K562 (cell line): ENCODE measurements around the gene GTPBP6. TPM values are rescaled to one million over a fixed set of nuclear protein-coding genes. Genes with fewer than 3 reads are reported as not detected.

Source experiments
- ETS2 ChIP-seq: IDR thresholded peaks from 2 replicates; pipeline ENCODE4 v1.6.1; 2016; ENCODE audit warnings: borderline replicate concordance, missing genetic modification characterization, mild to moderate bottlenecking, moderate library complexity, missing compliant biosample characterization; ENCODE audit not compliant: poor library complexity, severe bottlenecking
- HDAC8 ChIP-seq: fragments of 450-650 bp; IDR thresholded peaks from 2 replicates; pipeline ENCODE4 v1.6.1; 2016; ENCODE audit warnings: mild to moderate bottlenecking, missing genetic modification characterization, moderate library complexity, missing compliant biosample characterization
- MCM3 ChIP-seq: fragments of 450-650 bp; IDR thresholded peaks from 2 replicates; pipeline ENCODE4 v1.6.1; 2016
- NCOA1 ChIP-seq: fragments of 450-650 bp; IDR thresholded peaks from 2 replicates; pipeline ENCODE4 v1.6.1; 2016; ENCODE audit warnings: low read depth
- NFYB ChIP-seq: IDR thresholded peaks from 2 replicates; pipeline ENCODE4 v1.6.1; 2011; ENCODE audit warnings: mild to moderate bottlenecking, moderate library complexity; ENCODE audit not compliant: insufficient read length; ENCODE audit errors: extremely low read depth
- RB1 ChIP-seq: fragments of 450-650 bp; IDR thresholded peaks from 2 replicates; pipeline ENCODE4 v1.6.1; 2017; ENCODE audit warnings: low read depth, mild to moderate bottlenecking
- RBM17 ChIP-seq: fragments of 200-400 bp; formaldehyde crosslinking; IDR thresholded peaks from 2 replicates; pipeline ENCODE4 v1.6.1; 2017; ENCODE audit warnings: low read depth, mild to moderate bottlenecking, low read length, borderline replicate concordance
- RFX5 ChIP-seq: IDR thresholded peaks from 2 replicates; pipeline ENCODE4 v1.6.1; 2011; ENCODE audit warnings: low read depth, mild to moderate bottlenecking, improper control_type of control experiment, low read length
- SETDB1 ChIP-seq: IDR thresholded peaks from one replicate; pipeline ENCODE4 v1.6.1; 2012; ENCODE audit warnings: low read length, control low read depth, inconsistent platforms
- SMAD1 ChIP-seq: fragments of 150-350 bp; IDR thresholded peaks from 2 replicates; pipeline ENCODE4 v1.6.1; 2014; ENCODE audit warnings: low read length, low read depth; ENCODE audit not compliant: partially characterized antibody
- SRSF7 ChIP-seq: fragments of 200-400 bp; formaldehyde crosslinking; optimal IDR thresholded peaks from 2 replicates; pipeline ENCODE3; 2017; ENCODE audit warnings: mild to moderate bottlenecking, low read depth, low read length
- STAG1 ChIP-seq: sonication (generic); formaldehyde crosslinking; IDR thresholded peaks from 2 replicates; pipeline ENCODE4 v1.5.0; 2020; ENCODE audit warnings: missing genetic modification reagents, borderline replicate concordance
- XRCC4 ChIP-seq: IDR thresholded peaks from one replicate; pipeline ENCODE4 v1.6.1; 2011; ENCODE audit not compliant: insufficient read depth, insufficient read length; ENCODE audit errors: extremely low read depth
- ZNF232 ChIP-seq: sonication (generic); formaldehyde crosslinking; IDR thresholded peaks from 2 replicates; pipeline ENCODE4 v1.8.0; 2022; ENCODE audit warnings: mild to moderate bottlenecking, missing genetic modification reagents
- ZNF282 ChIP-seq: sonication (generic); formaldehyde crosslinking; IDR thresholded peaks from 2 replicates; pipeline ENCODE4 v1.8.1; 2023; ENCODE audit warnings: missing genetic modification reagents
- ZNF384 ChIP-seq: IDR thresholded peaks from 2 replicates; pipeline ENCODE4 v1.6.1; 2012; ENCODE audit warnings: low read depth, low read length, improper control_type of control experiment
- polyA plus RNA-seq, 8 experiments: library from polyadenylated mRNA; depleted of rRNA in 4 of 8; stranded (reverse) in 5 of 8; unstranded in 3 of 8; fragments of >200 nt; fragmentation: Nextera tagmentation in 2 of 8; fragmentation: Illumina TruSeq in 1 of 8; extraction: Ambion mirVana in 2 of 8; extraction: Trizol in 1 of 8; gene quantifications; 2 replicates each; pipeline versions ENCODE4 v1.2.1 to v1.2.3, GENCODE V29; 2011 to 2014; ENCODE audit warnings: inconsistent platforms in 1 of 8, missing spikeins in 1 of 8
- total RNA-seq, 7 experiments: library from RNA; depleted of rRNA in 6 of 7; stranded (reverse); fragments of >200 nt in 6 of 7; fragmentation: Illumina TruSeq in 2 of 7; extraction: Trizol in 2 of 7; gene quantifications; 2 replicates each; pipeline versions ENCODE4 v1.2.1 to v1.2.3, GENCODE V29; 2011 to 2021; ENCODE audit warnings: low replicate concordance in 1 of 7
- TF ChIP-seq, protein P1 (sequence below): sonication (generic); formaldehyde crosslinking; IDR thresholded peaks from 2 replicates; pipeline ENCODE4 v1.8.1; 2023; ENCODE audit warnings: missing genetic modification reagents, mild to moderate bottlenecking, borderline replicate concordance
- TF ChIP-seq, protein P2 (sequence below): fragments of 250-450 bp; sonication (Bioruptor Pico); IDR thresholded peaks from 2 replicates; pipeline ENCODE4 v1.5.0; 2022; ENCODE audit warnings: mild to moderate bottlenecking
- TF ChIP-seq, protein P3 (sequence below): fragments of 450-650 bp; IDR thresholded peaks from 2 replicates; pipeline ENCODE4 v1.6.1; 2016; ENCODE audit warnings: missing biosample characterization, missing genetic modification characterization

GTPBP6 gene
- total and polyA plus RNA-seq, 9 of the 15 experiments (the other 6 are each of a cell fraction or from before 2014, with no cell fraction given) = 0.24 to 35.2 (median 8.0) TPM

DNA sequence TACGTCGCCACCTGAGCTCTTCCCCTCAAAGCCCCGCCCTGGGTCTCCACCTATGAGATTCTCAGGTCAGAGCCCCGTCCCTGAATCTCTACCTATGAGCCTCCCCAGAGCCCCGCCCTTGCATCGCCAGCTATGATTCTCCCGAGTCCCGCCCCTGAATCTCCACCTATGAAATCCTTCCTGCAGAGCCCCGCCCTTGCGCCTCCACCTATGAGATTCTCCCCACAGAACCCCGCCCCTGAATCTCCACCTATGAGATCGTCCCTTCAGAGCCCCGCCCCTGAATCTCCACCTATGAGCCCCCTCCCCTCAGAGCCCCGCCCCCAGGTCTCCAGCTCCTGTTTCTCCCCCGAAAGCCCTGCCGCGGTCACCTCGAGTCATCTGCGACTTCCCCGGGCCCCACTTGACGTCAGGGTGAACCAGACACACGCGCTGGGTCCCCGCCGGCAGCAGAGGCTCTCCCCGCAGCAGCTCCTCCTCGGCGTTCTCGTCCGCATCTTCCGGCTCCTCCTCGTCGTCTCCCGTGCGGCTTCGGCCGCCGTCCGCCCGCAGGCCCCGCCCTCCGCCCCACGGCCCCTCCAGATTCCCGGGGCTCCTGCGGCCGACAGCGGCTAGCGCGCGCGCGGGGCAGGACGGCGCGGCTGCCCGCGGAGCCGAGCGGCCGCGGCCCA, 393 bp downstream of the GTPBP6 start (continued):
- TF ChIP-seq, protein P1, sequence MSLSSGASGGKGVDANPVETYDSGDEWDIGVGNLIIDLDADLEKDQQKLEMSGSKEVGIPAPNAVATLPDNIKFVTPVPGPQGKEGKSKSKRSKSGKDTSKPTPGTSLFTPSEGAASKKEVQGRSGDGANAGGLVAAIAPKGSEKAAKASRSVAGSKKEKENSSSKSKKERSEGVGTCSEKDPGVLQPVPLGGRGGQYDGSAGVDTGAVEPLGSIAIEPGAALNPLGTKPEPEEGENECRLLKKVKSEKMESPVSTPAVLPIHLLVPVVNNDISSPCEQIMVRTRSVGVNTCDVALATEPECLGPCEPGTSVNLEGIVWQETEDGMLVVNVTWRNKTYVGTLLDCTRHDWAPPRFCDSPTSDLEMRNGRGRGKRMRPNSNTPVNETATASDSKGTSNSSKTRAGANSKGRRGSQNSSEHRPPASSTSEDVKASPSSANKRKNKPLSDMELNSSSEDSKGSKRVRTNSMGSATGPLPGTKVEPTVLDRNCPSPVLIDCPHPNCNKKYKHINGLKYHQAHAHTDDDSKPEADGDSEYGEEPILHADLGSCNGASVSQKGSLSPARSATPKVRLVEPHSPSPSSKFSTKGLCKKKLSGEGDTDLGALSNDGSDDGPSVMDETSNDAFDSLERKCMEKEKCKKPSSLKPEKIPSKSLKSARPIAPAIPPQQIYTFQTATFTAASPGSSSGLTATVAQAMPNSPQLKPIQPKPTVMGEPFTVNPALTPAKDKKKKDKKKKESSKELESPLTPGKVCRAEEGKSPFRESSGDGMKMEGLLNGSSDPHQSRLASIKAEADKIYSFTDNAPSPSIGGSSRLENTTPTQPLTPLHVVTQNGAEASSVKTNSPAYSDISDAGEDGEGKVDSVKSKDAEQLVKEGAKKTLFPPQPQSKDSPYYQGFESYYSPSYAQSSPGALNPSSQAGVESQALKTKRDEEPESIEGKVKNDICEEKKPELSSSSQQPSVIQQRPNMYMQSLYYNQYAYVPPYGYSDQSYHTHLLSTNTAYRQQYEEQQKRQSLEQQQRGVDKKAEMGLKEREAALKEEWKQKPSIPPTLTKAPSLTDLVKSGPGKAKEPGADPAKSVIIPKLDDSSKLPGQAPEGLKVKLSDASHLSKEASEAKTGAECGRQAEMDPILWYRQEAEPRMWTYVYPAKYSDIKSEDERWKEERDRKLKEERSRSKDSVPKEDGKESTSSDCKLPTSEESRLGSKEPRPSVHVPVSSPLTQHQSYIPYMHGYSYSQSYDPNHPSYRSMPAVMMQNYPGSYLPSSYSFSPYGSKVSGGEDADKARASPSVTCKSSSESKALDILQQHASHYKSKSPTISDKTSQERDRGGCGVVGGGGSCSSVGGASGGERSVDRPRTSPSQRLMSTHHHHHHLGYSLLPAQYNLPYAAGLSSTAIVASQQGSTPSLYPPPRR (CRISPR knock-in tag) = no peak
- TF ChIP-seq SRSF7 = no peak
- TF ChIP-seq NCOA1 = no peak
- TF ChIP-seq RBM17 = no peak
- no peak for TF ChIP-seq HDAC8 (tag)
- TF ChIP-seq RFX5 = no peak
- TF ChIP-seq, protein P2, sequence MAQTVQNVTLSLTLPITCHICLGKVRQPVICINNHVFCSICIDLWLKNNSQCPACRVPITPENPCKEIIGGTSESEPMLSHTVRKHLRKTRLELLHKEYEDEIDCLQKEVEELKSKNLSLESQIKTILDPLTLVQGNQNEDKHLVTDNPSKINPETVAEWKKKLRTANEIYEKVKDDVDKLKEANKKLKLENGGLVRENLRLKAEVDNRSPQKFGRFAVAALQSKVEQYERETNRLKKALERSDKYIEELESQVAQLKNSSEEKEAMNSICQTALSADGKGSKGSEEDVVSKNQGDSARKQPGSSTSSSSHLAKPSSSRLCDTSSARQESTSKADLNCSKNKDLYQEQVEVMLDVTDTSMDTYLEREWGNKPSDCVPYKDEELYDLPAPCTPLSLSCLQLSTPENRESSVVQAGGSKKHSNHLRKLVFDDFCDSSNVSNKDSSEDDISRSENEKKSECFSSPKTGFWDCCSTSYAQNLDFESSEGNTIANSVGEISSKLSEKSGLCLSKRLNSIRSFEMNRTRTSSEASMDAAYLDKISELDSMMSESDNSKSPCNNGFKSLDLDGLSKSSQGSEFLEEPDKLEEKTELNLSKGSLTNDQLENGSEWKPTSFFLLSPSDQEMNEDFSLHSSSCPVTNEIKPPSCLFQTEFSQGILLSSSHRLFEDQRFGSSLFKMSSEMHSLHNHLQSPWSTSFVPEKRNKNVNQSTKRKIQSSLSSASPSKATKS (CRISPR knock-in tag) = no peak
- TF ChIP-seq, protein P3, sequence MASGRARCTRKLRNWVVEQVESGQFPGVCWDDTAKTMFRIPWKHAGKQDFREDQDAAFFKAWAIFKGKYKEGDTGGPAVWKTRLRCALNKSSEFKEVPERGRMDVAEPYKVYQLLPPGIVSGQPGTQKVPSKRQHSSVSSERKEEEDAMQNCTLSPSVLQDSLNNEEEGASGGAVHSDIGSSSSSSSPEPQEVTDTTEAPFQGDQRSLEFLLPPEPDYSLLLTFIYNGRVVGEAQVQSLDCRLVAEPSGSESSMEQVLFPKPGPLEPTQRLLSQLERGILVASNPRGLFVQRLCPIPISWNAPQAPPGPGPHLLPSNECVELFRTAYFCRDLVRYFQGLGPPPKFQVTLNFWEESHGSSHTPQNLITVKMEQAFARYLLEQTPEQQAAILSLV (tag) = no peak
- no peak for TF ChIP-seq SETDB1
- TF ChIP-seq ZNF232 (CRISPR knock-in tag) = no peak
- TF ChIP-seq SMAD1 = no peak
- TF ChIP-seq NFYB = peak; percentile 45
- no peak for TF ChIP-seq XRCC4
- TF ChIP-seq MCM3 = no peak
- no peak for TF ChIP-seq ZNF384
- TF ChIP-seq STAG1 (CRISPR knock-in tag) = no peak
- TF ChIP-seq ETS2 = no peak
- no peak; the same call in 1 of the 2 replicates for TF ChIP-seq RB1
- TF ChIP-seq ZNF282 = no peak
